D721Med (cell line): ENCODE results near the gene MAD1L1.

Experiments used
- DNase-seq: peaks from one replicate; pipeline ENCODE4 v3.0.0; 2011; ENCODE audit warnings: low spot score; ENCODE audit not compliant: insufficient read length
- FAIRE-seq: peaks from 2 replicates; lab custom pipeline; 2011; peaks lifted over from hg19 to GRCh38; lab: Jason Lieb, UNC
- CTCF ChIP-seq: IDR thresholded peaks from 2 replicates; pipeline ENCODE4 v1.5.1; 2012; ENCODE audit warnings: mild to moderate bottlenecking, control low read depth; ENCODE audit not compliant: insufficient read depth; ENCODE audit errors: missing control alignments

MAD1L1 gene

GRCh38 chr7:1890289-1891235 lies 342.2 kb downstream of the MAD1L1 start:
- DNase-seq (no peak), FAIRE-seq (no peak)
- TF ChIP-seq CTCF, result no peak

GRCh38 chr7:1889556-1890181 lies 343.1 kb downstream of the MAD1L1 start:
- FAIRE-seq (no peak), DNase-seq (no peak)
- TF ChIP-seq CTCF, result no peak

GRCh38 chr7:1889091-1889490 lies 343.7 kb downstream of the MAD1L1 start:
- no peak for TF ChIP-seq CTCF
- FAIRE-seq (no peak), DNase-seq (no peak)

- no peak for FAIRE-seq
- TF ChIP-seq CTCF, result no peak
- DNase-seq, result no peak
Observed at GRCh38 chr7:1888425-1888824, 344.3 kb downstream of the MAD1L1 start.

- FAIRE-seq (no peak), DNase-seq (no peak)
- no peak for TF ChIP-seq CTCF
Observed at GRCh38 chr7:1887251-1887650, 345.5 kb downstream of the MAD1L1 start.

GRCh38 chr7:1886361-1887064 lies 346.2 kb downstream of the MAD1L1 start:
- no peak for TF ChIP-seq CTCF
- FAIRE-seq (no peak), DNase-seq (no peak)
